HG03097 (cell line): ENCODE data around the gene ERICH4.
"Not testable (repeated sequence)": the region's sequence is repeated elsewhere in the genome, so short reads cannot be mapped to it uniquely, and the experiment has no call there.

ENCODE experiments used
- ATAC-seq: cut with Tn5 transposase; IDR thresholded peaks from one replicate; pipeline ENCODE4 v1.9.1; 2021; ENCODE audit not compliant: unreplicated experiment, low FRiP score

Gene ERICH4

DNA sequence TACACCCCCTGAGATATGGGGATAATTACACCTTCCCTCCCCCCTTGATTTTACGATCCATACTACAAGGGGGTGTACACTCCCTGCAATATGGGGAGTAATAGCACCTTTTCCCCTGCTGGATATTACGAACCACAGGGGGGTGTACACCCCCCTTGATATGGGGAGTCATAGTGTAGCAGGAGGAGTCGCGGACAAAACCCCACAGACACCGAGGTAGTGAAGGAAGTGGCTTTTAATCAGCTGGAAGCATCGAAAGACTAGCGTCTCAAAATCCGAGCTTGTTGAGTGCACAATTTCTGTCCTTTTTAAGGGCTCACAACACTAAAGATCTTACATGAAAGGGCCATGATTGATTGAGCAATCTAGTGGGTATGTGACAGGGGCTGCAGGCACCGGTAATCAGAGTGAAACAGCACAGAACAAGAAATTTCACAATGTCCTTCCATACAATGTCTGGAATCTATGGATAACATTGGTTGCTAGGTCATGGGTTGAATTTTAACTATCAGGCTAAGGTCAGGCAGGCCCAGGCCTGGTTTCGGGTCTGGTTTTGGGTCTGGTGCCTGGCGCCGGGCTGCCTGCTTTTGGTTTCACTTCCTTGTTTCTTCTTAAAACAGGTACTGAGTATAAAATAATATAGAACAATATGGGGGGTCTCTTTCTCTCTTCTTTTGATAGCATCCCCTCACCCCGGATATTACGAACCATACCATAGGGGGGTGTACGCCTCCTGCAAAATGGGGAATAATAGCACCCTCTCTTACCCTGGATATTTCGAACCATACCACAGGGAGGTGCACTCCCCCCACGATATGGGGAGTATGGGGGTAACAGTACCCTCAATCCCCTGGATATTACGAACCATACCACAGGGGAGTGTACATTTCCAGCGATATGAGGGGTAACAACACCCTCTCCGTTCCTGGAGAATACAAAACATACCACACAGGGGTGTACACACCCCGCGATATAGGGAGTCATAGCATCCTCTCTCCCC is 20.6 kb downstream of the ERICH4 start:
- ATAC-seq: not testable (repeated sequence)

DNA sequence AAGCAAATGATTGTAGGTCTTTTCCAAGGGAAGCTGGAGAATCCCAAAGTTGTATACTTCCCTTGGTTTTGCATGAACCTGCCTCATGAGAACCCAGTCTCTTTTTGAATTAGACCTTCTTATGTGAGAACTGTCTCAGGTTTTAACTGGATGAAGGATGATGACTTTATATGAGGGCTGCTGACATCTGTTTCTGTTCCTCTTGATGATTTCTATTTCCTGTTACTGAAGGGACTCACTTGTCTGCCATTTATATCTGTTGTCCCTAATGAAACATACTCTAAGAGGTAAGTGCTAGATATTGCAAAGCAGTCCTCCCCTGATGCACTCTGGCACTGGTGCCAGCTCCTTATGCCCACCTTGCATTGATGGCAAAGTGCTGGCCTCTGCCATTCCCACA is 33.6 kb downstream of the ERICH4 start:
- no peak for ATAC-seq

DNA sequence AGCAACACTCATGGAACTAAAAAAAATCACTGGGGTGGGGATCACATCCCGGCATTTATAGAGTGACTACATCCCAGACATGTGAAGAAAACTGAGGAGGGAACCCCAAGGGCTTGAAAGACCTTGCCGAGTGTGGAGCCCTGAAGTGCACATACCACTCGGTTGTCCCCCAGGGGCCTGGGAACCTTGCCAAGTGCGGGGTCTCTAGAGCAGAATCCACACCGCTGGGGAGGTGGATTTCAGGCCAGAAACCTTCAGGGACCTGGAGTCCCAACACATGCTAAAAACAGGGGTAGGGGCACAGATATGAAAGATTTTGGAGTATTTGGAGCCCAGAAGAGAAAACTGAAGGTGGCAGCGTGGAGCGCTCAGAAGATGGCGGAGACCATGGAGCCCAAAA is 35.2 kb downstream of the ERICH4 start:
- no peak for ATAC-seq

DNA sequence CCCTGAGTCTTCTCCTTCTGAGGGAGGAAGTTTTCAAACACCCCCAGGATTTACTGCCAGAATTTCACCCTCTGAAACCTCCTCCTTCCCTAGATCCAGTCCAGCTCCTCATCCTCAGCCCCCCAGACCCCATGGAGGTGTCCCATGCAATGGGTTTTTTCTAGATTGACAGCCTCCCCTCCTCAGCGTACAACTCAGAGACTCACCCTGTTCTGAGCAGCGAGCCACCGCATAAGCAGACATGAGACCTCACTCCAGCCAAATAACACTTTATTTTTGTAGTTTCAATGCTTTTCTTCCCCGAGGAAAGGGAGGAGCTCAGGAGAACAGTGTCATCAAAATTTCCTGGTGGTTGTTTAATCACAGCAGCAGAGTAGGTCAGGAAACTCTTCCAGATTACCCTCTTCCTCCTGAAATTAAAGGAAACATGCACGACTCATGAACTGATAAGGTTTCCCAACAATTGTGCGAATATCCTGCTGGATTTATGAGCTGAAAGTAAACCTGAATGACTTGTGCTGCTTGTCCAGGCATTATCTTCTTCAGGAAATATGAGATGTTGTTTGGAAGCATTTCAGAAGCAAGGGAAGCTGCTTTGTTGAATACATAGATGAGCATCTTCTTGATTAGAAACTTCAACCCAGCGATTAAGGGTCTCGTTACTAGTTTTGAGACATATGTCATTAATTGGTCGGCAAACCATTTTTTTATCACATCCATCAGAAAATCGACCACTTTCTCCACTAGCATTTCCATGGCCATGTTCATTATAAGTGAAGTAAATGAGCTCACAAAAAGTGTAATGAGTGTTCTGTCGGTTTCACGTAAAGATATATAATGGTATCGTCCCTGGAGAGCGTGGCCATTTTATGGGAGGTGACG is 36.2 kb downstream of the ERICH4 start:
- no peak for ATAC-seq

DNA sequence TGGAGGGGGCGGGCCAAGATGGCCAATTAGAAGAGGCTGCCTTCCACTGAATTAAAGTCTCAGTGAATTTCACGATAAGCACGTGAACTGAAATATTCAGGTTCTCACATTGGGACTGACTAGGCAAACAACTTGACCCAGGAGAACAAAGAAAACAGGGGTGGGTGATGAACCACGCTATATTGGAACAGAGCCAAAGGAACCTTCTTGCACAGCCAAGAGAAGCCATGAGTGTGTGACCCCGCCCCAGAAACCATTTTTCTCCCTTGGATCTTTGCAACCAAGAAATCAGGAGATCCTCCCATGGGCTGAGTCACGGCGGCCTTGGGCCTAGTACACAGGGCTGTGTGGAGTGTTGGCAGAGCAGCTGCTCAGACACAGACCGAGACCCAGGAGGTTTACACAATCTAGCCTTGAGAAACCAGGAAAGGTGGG is 36.8 kb downstream of the ERICH4 start:
- no peak for ATAC-seq

DNA sequence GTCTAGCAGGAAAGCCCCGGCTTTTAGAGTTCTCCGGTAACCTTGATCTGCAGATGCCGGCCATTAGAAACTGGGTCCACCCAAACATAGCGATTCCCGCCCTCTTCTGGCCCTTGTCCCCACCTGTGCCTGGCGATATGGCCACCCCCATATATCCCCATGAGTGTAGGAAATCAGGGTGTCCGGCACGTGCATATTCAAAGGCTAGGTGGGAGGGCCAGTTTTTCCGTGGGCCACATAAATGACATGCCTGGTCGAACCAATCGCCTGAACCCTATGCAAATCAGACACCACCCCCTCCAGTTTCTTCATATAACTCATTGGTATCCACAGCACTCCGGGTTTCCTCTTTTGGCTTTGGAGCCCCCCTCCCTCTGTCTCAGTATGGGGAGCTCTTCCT is 37.4 kb downstream of the ERICH4 start:
- no peak for ATAC-seq

DNA sequence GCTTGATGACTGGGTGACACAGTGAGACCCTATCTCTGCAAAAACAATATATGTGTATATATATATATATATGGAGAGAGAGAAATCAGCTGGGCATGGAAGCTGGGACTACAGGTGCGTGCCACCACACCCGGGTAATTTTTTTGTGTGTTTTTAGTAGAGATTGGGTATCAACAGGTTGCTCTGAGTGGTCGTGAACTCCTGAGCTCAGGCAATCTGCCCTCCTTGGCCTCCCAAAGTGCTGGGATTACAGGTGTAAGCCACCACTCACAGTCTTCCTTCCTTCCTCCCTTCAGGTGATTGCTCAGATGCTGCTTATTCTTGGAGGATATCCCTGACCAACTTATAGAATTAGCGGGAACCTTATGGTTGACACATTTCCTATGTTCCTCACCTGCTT is 41.9 kb downstream of the ERICH4 start:
- no peak for ATAC-seq

DNA sequence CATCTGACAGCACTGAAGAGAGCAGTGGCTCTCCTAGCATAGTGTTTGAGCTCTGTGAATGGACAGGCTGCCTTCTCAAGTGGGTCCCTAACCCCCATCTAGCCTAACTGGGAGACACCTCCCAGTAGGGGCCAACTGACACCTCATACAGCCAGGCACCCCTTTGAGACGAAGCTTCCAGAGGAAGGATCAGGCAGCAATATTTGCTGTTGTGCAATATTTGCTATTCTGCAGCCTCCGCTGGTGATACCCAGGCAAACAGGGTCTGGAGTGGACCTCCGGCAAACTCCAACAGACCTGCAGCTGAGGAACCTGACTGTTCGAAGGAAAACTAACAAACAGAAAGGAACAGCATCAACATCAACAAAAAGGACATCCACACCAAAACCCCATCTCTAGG is 44.0 kb downstream of the ERICH4 start:
- ATAC-seq: not testable (repeated sequence)

DNA sequence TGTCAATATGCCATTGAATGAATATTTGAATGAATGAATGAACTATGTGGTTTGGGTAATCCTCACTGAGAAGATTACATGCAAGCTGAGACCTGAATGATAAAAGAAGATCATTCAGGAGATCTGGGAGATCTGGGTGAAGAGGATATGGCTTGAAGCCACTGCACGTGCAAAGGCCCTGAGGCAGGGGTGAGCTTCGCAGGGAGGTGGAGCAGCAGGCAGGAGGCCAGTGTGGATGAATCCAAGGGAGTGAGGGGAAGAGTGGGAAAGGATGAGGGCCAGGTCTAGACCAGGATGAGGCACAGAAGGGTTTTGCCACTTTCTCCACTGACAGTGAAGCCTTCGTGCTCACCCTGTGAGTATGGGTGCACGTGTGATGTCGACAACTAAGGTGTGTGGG is 49.9 kb downstream of the ERICH4 start:
- ATAC-seq: no peak
